Astrocyte (in vitro differentiated cells and primary cell): ENCODE measurements around the gene ANKH. TPM values are rescaled to one million over a fixed set of nuclear protein-coding genes. Genes with fewer than 3 reads are reported as not detected.
A peak's percentile ranks its signal among the peaks of the same experiment; 100 is the strongest.

Source experiments
- DNase-seq: peaks from one replicate; pipeline ENCODE4 v3.0.0-alpha.2; 2010; ENCODE audit warnings: low read depth
- FAIRE-seq: peaks from 2 replicates; lab custom pipeline; 2011; peaks lifted over from hg19 to GRCh38; lab: Jason Lieb, UNC
- H2AFZ ChIP-seq: 2 replicates; pipeline ENCODE4 v1.6.0; 2012; ENCODE audit warnings: low read depth, low read length, inconsistent platforms
- H3K27ac ChIP-seq: 2 replicates; pipeline ENCODE4 v1.5.1; 2011; ENCODE audit warnings: low read depth, low read length, inconsistent platforms
- H3K27me3 ChIP-seq: 2 replicates; pipeline ENCODE4 v1.6.0; 2011; ENCODE audit warnings: low read length, inconsistent platforms; ENCODE audit not compliant: insufficient read depth
- H3K36me3 ChIP-seq: 2 replicates; pipeline ENCODE4 v1.5.1; 2011; ENCODE audit warnings: low read length, inconsistent platforms; ENCODE audit not compliant: insufficient read depth
- H3K4me1 ChIP-seq: 2 replicates; pipeline ENCODE4 v1.5.1; 2011; ENCODE audit warnings: low read length, inconsistent platforms; ENCODE audit not compliant: insufficient read depth
- H3K4me2 ChIP-seq: 2 replicates; pipeline ENCODE4 v1.6.0; 2012; ENCODE audit warnings: low read length, inconsistent platforms
- H3K4me3 ChIP-seq: 2 replicates; pipeline ENCODE4 v1.5.1; 2011; ENCODE audit warnings: low read depth, mild to moderate bottlenecking, low read length, inconsistent platforms; ENCODE audit not compliant: insufficient read depth
- H3K79me2 ChIP-seq: 2 replicates; pipeline ENCODE4 v1.6.0; 2012; ENCODE audit warnings: mild to moderate bottlenecking, low read length, inconsistent platforms; ENCODE audit not compliant: insufficient read depth
- H3K9ac ChIP-seq: 2 replicates; pipeline ENCODE4 v1.6.0; 2012; ENCODE audit warnings: mild to moderate bottlenecking, low read length, inconsistent platforms
- H3K9me3 ChIP-seq: 2 replicates; pipeline ENCODE4 v1.5.1; 2012; ENCODE audit warnings: low read depth, mild to moderate bottlenecking, low read length, inconsistent platforms; ENCODE audit not compliant: insufficient read depth
- H4K20me1 ChIP-seq: 2 replicates; pipeline ENCODE4 v1.6.0; 2012; ENCODE audit warnings: low read length, inconsistent platforms; ENCODE audit not compliant: insufficient read depth
- H3K27ac Mint-ChIP-seq: one replicate; pipeline ENCODE4 v1.8.0; 2021; ENCODE audit warnings: mild to moderate bottlenecking, mixed read lengths; ENCODE audit not compliant: unreplicated experiment
- H3K27me3 Mint-ChIP-seq: one replicate; pipeline ENCODE4 v1.8.0; 2021; ENCODE audit warnings: low read depth, mixed read lengths; ENCODE audit not compliant: unreplicated experiment
- H3K36me3 Mint-ChIP-seq: one replicate; pipeline ENCODE4 v1.8.0; 2021; ENCODE audit warnings: low read depth, mixed read lengths; ENCODE audit not compliant: unreplicated experiment
- H3K4me1 Mint-ChIP-seq: one replicate; pipeline ENCODE4 v1.8.0; 2021; ENCODE audit warnings: low read depth, mixed read lengths; ENCODE audit not compliant: unreplicated experiment
- H3K4me3 Mint-ChIP-seq: one replicate; pipeline ENCODE4 v1.8.0; 2021; ENCODE audit warnings: mild to moderate bottlenecking, moderate library complexity, mixed read lengths; ENCODE audit not compliant: unreplicated experiment
- H3K9me3 Mint-ChIP-seq: one replicate; pipeline ENCODE4 v1.8.0; 2021; ENCODE audit warnings: mild to moderate bottlenecking, mixed read lengths; ENCODE audit not compliant: unreplicated experiment
- CTCF ChIP-seq: IDR thresholded peaks from 2 replicates; pipeline ENCODE4 v1.5.1; 2011; ENCODE audit warnings: low read depth, mild to moderate bottlenecking, inconsistent platforms, low read length, moderate library complexity; ENCODE audit not compliant: insufficient read depth
- EZH2 ChIP-seq: IDR thresholded peaks from 2 replicates; pipeline ENCODE4 v1.6.1; 2012; ENCODE audit warnings: mild to moderate bottlenecking, low read length, inconsistent platforms; ENCODE audit not compliant: insufficient read depth
- total RNA-seq: library from RNA; stranded (reverse); gene quantifications from 2 replicates; pipeline ENCODE4 v1.2.1, GENCODE V29; 2021

The ANKH gene
- total RNA-seq, 1 donor from 2014 or later: 15.8 TPM

- no peak overlapping the region for H3K27ac ChIP-seq
- no peak overlapping the region for H3K27ac Mint-ChIP-seq
- no peaks in the 10 kb centered on the region for H3K9me3 ChIP-seq
- H3K4me2 ChIP-seq: no peak overlapping the region
- FAIRE-seq (no peak), DNase-seq (no peak)
- H3K27me3 Mint-ChIP-seq: peaks cover 7% of the 10 kb centered on the region
- no peak overlapping the region for H2AFZ ChIP-seq
- no peaks in the 10 kb centered on the region for H3K9me3 Mint-ChIP-seq
- H3K4me1 Mint-ChIP-seq: peaks cover 1% of the 10 kb centered on the region
- H3K79me2 ChIP-seq: no peaks in the 10 kb centered on the region
- no peaks in the 10 kb centered on the region for H3K27me3 ChIP-seq
- H3K9ac ChIP-seq: no peak overlapping the region
- no peaks in the 10 kb centered on the region for H3K36me3 Mint-ChIP-seq
- H3K4me3 ChIP-seq: no peak overlapping the region
- TF ChIP-seq EZH2: no peak
- TF ChIP-seq CTCF: no peak
- H3K4me1 ChIP-seq: peaks cover 1% of the 10 kb centered on the region
- no peaks in the 10 kb centered on the region for H3K36me3 ChIP-seq
- H4K20me1 ChIP-seq: no peaks in the 10 kb centered on the region
- no peak overlapping the region for H3K4me3 Mint-ChIP-seq
These were observed 37.8 kb upstream of the ANKH start for GRCh38 chr5:14909369-14909768.

GRCh38 chr5:14908172-14908571 is 36.6 kb upstream of the ANKH start:
- Histone ChIP-seq H3K79me2 (no peaks in the 10 kb centered on the region), H3K27ac (no peak overlapping the region), H3K9me3 (no peaks in the 10 kb centered on the region), H4K20me1 (no peaks in the 10 kb centered on the region), H3K36me3 (no peaks in the 10 kb centered on the region), H3K4me3 (no peak overlapping the region), H3K4me1 (no peaks in the 10 kb centered on the region), H2AFZ (no peak overlapping the region), H3K4me2 (no peak overlapping the region), H3K9ac (no peak overlapping the region), H3K27me3 (no peaks in the 10 kb centered on the region)
- no peak for TF ChIP-seq EZH2
- TF ChIP-seq CTCF: no peak
- Mint-ChIP-seq H3K36me3 (no peaks in the 10 kb centered on the region), H3K4me1 (peaks cover 1% of the 10 kb centered on the region), H3K4me3 (no peak overlapping the region), H3K27me3 (peaks cover 9% of the 10 kb centered on the region), H3K9me3 (no peaks in the 10 kb centered on the region), H3K27ac (no peak overlapping the region)
- FAIRE-seq: no peak
- DNase-seq: peak; percentile 59

- H3K4me1 Mint-ChIP-seq: peaks cover 2% of the 10 kb centered on the region
- H3K27me3 Mint-ChIP-seq: peaks cover 9% of the 10 kb centered on the region
- Histone ChIP-seq H3K9me3 (no peaks in the 10 kb centered on the region), H2AFZ (no peak overlapping the region), H4K20me1 (no peaks in the 10 kb centered on the region), H3K4me2 (no peak overlapping the region), H3K27me3 (no peaks in the 10 kb centered on the region), H3K4me1 (peaks cover under 1% of the 10 kb centered on the region), H3K4me3 (no peak overlapping the region), H3K27ac (no peak overlapping the region), H3K36me3 (no peaks in the 10 kb centered on the region), H3K79me2 (no peaks in the 10 kb centered on the region), H3K9ac (no peak overlapping the region)
- H3K9me3 Mint-ChIP-seq: no peaks in the 10 kb centered on the region
- H3K36me3 Mint-ChIP-seq: no peaks in the 10 kb centered on the region
- no peak for FAIRE-seq
- H3K4me3 Mint-ChIP-seq: no peak overlapping the region
- TF ChIP-seq CTCF: no peak
- TF ChIP-seq EZH2: no peak
- DNase-seq: no peak
- H3K27ac Mint-ChIP-seq: no peak overlapping the region
These were observed 35.0 kb upstream of the ANKH start for GRCh38 chr5:14906628-14907027.
